Endodermal cell (in vitro differentiated cells): ENCODE data around the gene C8G. TPM values are rescaled to one million over a fixed set of nuclear protein-coding genes. Genes with fewer than 3 reads are reported as not detected.

Experiments used
- DNase-seq: peaks from one replicate; pipeline ENCODE4 v3.0.0-alpha.2; 2017
- H3K27ac ChIP-seq: 2 replicates; pipeline ENCODE4 v1.5.1; 2013; ENCODE audit warnings: mild to moderate bottlenecking, low read depth, low read length, moderate library complexity
- H3K27me3 ChIP-seq: 2 replicates; pipeline ENCODE4 v1.6.1; 2013; ENCODE audit warnings: mild to moderate bottlenecking, low read length, moderate library complexity; ENCODE audit not compliant: insufficient read depth, control insufficient read depth, poor library complexity, severe bottlenecking
- H3K36me3 ChIP-seq: 2 replicates; pipeline ENCODE4 v1.7.0; 2013; ENCODE audit warnings: mild to moderate bottlenecking, low read length, moderate library complexity; ENCODE audit not compliant: control insufficient read depth, insufficient read depth
- H3K4me1 ChIP-seq: one replicate; pipeline ENCODE4 v1.7.0; 2013; ENCODE audit warnings: low read length; ENCODE audit not compliant: control insufficient read depth, insufficient read depth
- H3K4me3 ChIP-seq: 2 replicates; pipeline ENCODE4 v1.5.1; 2013; ENCODE audit warnings: mild to moderate bottlenecking, low read length, moderate library complexity
- H3K9ac ChIP-seq: 2 replicates; pipeline ENCODE4 v1.6.1; 2013; ENCODE audit warnings: mild to moderate bottlenecking, low read length, moderate library complexity; ENCODE audit not compliant: poor library complexity, severe bottlenecking; ENCODE audit errors: extremely low read depth
- H3K9me3 ChIP-seq: 2 replicates; pipeline ENCODE4 v1.6.1; 2013; ENCODE audit warnings: mild to moderate bottlenecking, low read length, moderate library complexity; ENCODE audit not compliant: control insufficient read depth
- H3K27ac Mint-ChIP-seq: 2 replicates; pipeline ENCODE4 v1.8.0; 2020; ENCODE audit warnings: mixed read lengths
- H3K27me3 Mint-ChIP-seq: 2 replicates; pipeline ENCODE4 v1.8.0; 2021; ENCODE audit warnings: mild to moderate bottlenecking, mixed read lengths; ENCODE audit not compliant: insufficient read depth
- H3K36me3 Mint-ChIP-seq: 2 replicates; pipeline ENCODE4 v1.8.0; 2020; ENCODE audit warnings: low read depth, mixed read lengths
- H3K4me1 Mint-ChIP-seq: 2 replicates; pipeline ENCODE4 v1.8.0; 2020; ENCODE audit warnings: mixed read lengths
- H3K4me3 Mint-ChIP-seq: 2 replicates; pipeline ENCODE4 v1.8.0; 2020; ENCODE audit warnings: mild to moderate bottlenecking, moderate library complexity, mixed read lengths
- H3K9me3 Mint-ChIP-seq: 2 replicates; pipeline ENCODE4 v1.8.0; 2020; ENCODE audit warnings: mild to moderate bottlenecking, mixed read lengths
- WGBS, 2 experiments: methylation state at CpG; one replicate each; pipeline versions ENCODE4 v1.1.5 to v1.1.7; 2013; ENCODE audit warnings: missing lambda C conversion rate in 2 of 2, mixed read lengths in 1 of 2; ENCODE audit not compliant: insufficient coverage in 1 of 2, insufficient read length in 1 of 2; 5-methylcytosine and 5-hydroxymethylcytosine counted together
- total RNA-seq, 2 donors: library from RNA; stranded (reverse); fragmentation: NEBNext Ultra II Directional in 1 of 2; extraction: Animal tissue kit (Norgen Biotek cat#: 25700) in 1 of 2; gene quantifications; 2 replicates in 1 of 2; 3 replicates in 1 of 2; pipeline ENCODE4 v1.2.1, GENCODE V29; 2021
- TF ChIP-seq, protein P1 (sequence below): fragments of 200-600 bp; sonication (generic); conservative IDR thresholded peaks from 2 replicates; pipeline ENCODE4 v1.5.0; 2021; ENCODE audit warnings: antibody characterized with exemption, mild to moderate bottlenecking

C8G gene
- total RNA-seq, 2 donors from 2014 or later, result 1.2 to 1.6 TPM

DNA sequence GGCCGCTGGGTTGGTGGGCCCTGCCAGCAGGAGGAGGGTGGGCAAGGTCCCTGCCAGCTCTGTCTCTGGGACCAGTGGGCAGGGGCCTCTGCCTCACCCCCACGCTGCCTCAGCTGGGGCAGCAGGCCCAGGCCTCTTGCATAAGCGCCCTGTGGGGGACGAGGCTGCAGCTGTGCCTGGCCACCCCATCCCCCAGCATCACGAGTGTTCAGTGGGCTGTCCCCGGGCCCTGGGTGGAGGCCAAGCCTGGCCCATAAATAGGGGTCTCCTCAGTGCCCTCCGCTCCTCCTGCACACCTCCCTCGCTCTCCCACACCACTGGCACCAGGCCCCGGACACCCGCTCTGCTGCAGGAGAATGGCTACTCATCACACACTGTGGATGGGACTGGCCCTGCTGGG lies 32.2 kb downstream of the C8G start, which contains the start of gene PTGDS:
Gene PTGDS, plus strand, starts transcription at position 282 of the 400 bp plus-strand sequence. Its CDS starts 75 bp downstream, at position 357.
- H3K4me3 Mint-ChIP-seq, result peak within 1 kb of the TSS; percentile 52
- peaks cover 6% of the 10 kb centered on the region for H3K27me3 ChIP-seq
- peaks cover 2% of the 10 kb centered on the region for H3K27me3 Mint-ChIP-seq
- H3K36me3 ChIP-seq, result no peaks in the 10 kb centered on the region
- peaks cover 3% of the 10 kb centered on the region for H3K4me1 ChIP-seq
- H3K27ac Mint-ChIP-seq, result no peak within 1 kb of the TSS
- H3K36me3 Mint-ChIP-seq, result no peaks in the 10 kb centered on the region
- H3K4me1 Mint-ChIP-seq, result peaks cover 11% of the 10 kb centered on the region
- no peak for DNase-seq
- H3K27ac ChIP-seq, result no peak within 1 kb of the TSS
- H3K9me3 ChIP-seq, result no peaks in the 10 kb centered on the region
- 87 to 92% methylated on average over 4 to 10 of the region's 10 CpGs for WGBS, 2 experiments
- peak within 1 kb of the TSS; percentile 6 for H3K9ac ChIP-seq
- TF ChIP-seq, protein P1, sequence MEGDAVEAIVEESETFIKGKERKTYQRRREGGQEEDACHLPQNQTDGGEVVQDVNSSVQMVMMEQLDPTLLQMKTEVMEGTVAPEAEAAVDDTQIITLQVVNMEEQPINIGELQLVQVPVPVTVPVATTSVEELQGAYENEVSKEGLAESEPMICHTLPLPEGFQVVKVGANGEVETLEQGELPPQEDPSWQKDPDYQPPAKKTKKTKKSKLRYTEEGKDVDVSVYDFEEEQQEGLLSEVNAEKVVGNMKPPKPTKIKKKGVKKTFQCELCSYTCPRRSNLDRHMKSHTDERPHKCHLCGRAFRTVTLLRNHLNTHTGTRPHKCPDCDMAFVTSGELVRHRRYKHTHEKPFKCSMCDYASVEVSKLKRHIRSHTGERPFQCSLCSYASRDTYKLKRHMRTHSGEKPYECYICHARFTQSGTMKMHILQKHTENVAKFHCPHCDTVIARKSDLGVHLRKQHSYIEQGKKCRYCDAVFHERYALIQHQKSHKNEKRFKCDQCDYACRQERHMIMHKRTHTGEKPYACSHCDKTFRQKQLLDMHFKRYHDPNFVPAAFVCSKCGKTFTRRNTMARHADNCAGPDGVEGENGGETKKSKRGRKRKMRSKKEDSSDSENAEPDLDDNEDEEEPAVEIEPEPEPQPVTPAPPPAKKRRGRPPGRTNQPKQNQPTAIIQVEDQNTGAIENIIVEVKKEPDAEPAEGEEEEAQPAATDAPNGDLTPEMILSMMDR, result no peak
- no peaks in the 10 kb centered on the region for H3K9me3 Mint-ChIP-seq
- peak within 1 kb of the TSS; percentile 69 for H3K4me3 ChIP-seq

DNA sequence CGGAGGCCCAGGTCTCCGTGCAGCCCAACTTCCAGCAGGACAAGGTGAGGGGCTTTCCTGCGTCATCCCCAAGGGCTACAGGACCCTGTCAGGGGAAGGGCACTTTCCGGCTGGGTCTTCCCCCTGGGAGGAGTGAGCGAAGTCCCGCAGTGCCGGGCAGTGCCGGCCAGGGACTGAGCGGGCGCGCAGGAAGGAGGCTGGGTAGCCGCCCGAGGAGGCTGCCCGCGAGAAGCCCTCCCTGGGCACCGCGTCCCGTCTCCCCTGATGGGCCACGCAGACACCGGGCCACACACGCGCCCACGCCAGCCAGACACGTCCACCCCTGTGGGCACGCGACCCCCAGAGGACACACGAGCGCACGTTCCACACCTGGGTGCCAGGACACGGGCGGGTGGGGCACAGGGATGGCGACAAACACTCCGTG lies 32.6 kb downstream of the C8G start:
- H3K36me3 ChIP-seq, result no peaks in the 10 kb centered on the region
- peaks cover 3% of the 10 kb centered on the region for H3K4me1 ChIP-seq
- Mint-ChIP-seq H3K4me3 (peak overlapping the region; percentile 52), H3K27ac (no peak overlapping the region), H3K27me3 (peaks cover 2% of the 10 kb centered on the region), H3K36me3 (no peaks in the 10 kb centered on the region), H3K9me3 (no peaks in the 10 kb centered on the region), H3K4me1 (peaks cover 11% of the 10 kb centered on the region)
- 15 to 20% methylated on average over 15 to 33 of the region's 33 CpGs for WGBS, 2 experiments
- H3K27me3 ChIP-seq, result peaks cover 6% of the 10 kb centered on the region
- TF ChIP-seq, protein P1, result no peak
- H3K27ac ChIP-seq, result no peak overlapping the region
- no peak for DNase-seq
- no peaks in the 10 kb centered on the region for H3K9me3 ChIP-seq
- peak overlapping the region; percentile 69 for H3K4me3 ChIP-seq
- H3K9ac ChIP-seq, result peak overlapping the region; percentile 6

DNA sequence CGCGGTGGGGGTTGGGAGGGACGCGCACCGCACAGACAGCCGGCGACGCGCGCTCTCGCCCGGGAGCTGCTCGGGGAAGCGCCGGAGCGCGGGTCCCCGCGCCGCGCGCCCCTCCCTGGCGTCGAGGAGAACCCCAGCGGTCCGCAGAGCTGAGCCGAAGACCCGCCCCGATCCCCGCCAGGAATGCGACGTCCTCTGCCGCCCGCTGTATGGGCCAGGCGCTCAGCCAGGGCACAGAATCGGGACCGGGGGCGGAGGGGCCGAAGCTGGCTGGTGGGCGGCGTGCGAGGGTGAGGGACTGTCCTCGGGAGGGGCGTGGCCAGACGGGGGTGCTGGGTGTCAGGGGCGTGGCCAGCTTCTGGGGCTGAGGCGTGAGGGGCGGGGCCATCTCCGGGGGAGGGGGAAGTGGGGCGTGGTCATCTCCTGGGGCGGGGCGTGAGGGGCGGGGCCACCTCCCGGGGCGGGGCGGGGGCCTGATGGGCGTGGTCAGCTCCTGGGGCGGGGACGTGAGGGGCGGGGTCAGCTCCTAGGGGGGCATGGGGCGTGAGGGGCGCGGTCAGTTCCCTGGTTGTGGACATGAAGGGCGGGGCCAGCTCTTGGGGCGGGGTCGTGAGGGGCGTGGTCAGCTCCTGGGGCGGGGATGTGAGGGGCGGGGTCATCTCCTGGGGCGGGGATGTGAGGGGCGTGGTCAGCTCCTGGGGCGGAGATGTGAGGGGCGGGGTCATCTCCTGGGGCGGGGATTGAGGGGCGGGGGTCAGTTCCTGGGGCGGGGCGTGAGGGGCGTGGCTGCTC lies 33.2 kb downstream of the C8G start:
- H3K4me1 Mint-ChIP-seq, result peaks cover 11% of the 10 kb centered on the region
- no peaks in the 10 kb centered on the region for H3K9me3 Mint-ChIP-seq
- Histone ChIP-seq H3K4me1 (peaks cover 3% of the 10 kb centered on the region), H3K9ac (peak overlapping the region; percentile 6), H3K4me3 (peak overlapping the region; percentile 69), H3K36me3 (no peaks in the 10 kb centered on the region), H3K27ac (no peak overlapping the region), H3K27me3 (peaks cover 6% of the 10 kb centered on the region), H3K9me3 (no peaks in the 10 kb centered on the region)
- H3K27ac Mint-ChIP-seq, result no peak overlapping the region
- WGBS, 2 experiments, result 0 to 1% methylated on average over 29 to 71 of the region's 78 CpGs
- no peaks in the 10 kb centered on the region for H3K36me3 Mint-ChIP-seq
- H3K27me3 Mint-ChIP-seq, result peaks cover 2% of the 10 kb centered on the region
- TF ChIP-seq, protein P1, result peak; percentile 14
- DNase-seq, result peak; percentile 98
- H3K4me3 Mint-ChIP-seq, result peak overlapping the region; percentile 52
